Glomerular endothelial cell (primary cell): Measurements from ENCODE around the gene KBTBD8. TPM values are rescaled to one million over a fixed set of nuclear protein-coding genes. Genes with fewer than 3 reads are reported as not detected.

Source experiments
- DNase-seq: peaks from one replicate; pipeline ENCODE4 v3.0.0-alpha.2; 2011; ENCODE audit warnings: low read depth, low spot score; ENCODE audit errors: extremely low read depth
- total RNA-seq: library from RNA; depleted of rRNA; stranded (reverse); fragments of >200 nt; gene quantifications from 2 replicates; pipeline ENCODE4 v1.2.3, GENCODE V29; 2015

The KBTBD8 gene
- total RNA-seq, 1 donor from 2014 or later: 1.1 TPM

DNA sequence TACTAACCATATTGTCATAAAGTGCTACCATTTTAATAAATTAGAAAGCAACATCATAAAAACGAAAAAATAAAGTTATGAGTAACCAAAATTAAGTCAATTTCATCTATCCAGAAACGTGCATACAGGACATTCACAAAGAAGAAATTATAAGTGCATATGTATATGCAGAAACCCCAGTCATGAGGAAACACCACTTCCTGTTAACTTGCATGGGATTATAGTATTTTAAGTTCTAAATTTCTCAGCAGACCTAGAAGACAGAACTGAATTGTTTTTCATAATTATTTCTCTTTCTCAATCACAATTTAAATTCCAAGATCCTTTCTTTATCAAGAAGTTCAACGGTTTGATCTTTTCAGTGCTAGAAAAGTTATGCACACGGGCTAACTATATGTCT, 1.4 kb upstream of the KBTBD8 start:
- no peak for DNase-seq

DNA sequence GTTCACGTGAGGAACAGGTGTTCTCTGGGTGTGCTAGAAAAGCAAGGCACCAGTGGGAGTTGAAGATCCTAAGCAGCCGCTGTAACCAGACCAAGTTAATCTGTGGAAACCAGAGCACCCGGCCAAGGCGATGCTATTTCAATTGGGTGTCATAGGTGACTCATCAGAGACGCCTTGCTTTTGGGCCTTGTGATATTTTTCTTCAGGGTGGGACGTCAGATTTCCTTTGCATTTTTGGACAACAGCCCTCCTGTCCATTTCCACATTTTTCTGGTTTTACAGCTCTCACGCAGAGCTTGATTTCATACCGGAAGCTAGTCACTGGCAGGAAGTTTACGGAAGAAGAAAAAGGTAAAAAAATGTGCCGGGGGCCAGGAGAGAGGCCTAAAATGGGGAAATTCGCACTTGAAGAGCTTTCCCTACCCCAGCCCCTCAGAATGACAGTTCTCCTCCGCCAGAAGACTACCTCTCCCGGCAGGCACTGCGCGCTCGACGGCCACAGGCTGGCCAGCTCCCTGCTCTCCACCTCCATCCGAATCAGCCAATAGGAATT, 471 bp upstream of the KBTBD8 start:
- DNase-seq: no peak

- no peak for DNase-seq
These were observed 763 bp downstream of the KBTBD8 start for GRCh38 chr3:66998904-66999235.

DNA sequence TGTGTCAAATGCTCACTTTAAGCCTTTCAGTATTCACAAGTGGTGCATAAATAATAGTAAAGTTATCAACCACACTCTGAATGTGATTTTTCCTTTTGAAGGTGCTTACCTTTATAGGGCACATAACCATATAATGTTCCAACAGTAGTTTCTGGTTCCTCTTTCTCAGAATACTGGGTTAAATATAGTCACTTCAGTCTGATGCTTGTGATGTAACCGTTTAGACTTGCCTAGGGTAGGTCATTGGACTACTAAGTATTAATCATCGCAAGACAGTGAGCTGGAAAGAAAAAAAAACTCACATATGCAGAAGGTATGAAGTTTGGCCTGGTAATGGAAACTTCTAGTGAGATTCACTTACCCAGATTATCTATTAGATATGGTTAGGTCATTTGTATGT, 1.9 kb downstream of the KBTBD8 start:
- no peak for DNase-seq

GRCh38 chr3:67001086-67001861, 3.2 kb downstream of the KBTBD8 start:
- no peak for DNase-seq

DNA sequence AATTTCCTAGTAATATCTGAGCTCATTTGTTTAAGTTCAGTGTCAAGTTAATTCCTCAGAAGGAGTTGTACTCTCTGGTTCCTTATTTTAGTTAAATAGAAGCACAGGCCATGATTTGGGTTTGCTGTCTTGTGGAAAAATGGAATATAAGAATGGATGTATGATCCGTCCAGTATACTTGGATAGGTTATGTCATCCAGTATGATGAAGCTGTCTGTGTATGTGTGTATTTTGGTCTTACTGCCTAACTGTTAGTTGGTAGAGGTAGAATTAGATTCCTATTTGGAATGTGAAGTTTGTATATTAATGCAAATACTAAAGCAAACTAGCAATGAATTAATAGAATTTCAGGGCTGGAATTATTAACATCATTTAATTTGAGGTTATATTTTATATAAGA, 7.9 kb downstream of the KBTBD8 start:
- DNase-seq: no peak

DNA sequence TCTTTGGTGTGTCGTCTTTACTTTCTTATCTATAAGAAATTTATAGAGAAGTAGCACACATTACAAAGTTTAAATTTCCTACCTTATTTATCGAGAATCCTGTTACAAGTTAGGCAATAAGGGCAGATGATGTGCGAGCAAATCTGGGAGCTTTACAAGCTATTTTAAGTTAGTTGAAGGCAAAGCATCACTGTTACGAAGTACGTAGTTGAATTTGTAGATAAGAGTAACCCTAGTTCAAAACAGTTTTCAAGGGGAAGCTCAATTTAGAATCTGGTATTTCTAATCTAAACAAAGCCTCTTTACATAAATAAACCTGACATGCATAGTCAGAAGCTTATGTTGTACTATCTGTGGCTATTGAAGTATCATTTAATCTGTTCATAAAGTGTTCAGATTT, 8.4 kb downstream of the KBTBD8 start:
- DNase-seq: no peak

GRCh38 chr3:67008388-67008787, 10.3 kb downstream of the KBTBD8 start:
- no peak for DNase-seq

DNA sequence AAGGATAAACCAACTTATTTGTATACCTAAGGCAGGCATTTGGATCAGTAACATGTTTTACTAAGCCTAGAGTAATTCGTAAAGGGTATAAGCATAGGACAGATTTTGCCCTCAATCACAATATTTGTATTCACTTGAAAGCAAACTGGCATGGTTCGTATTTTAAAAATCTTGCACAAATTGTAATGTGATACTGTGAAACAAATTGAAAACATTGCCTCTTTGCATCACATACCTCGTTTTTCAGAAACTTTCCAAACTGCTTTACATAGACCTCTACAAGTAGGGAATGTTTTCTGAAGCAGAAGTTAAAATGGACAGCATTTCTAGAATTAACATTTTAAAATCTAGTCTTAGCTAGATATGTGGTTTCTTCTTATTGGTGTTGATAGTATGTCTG, 11.6 kb downstream of the KBTBD8 start:
- no peak for DNase-seq

DNA sequence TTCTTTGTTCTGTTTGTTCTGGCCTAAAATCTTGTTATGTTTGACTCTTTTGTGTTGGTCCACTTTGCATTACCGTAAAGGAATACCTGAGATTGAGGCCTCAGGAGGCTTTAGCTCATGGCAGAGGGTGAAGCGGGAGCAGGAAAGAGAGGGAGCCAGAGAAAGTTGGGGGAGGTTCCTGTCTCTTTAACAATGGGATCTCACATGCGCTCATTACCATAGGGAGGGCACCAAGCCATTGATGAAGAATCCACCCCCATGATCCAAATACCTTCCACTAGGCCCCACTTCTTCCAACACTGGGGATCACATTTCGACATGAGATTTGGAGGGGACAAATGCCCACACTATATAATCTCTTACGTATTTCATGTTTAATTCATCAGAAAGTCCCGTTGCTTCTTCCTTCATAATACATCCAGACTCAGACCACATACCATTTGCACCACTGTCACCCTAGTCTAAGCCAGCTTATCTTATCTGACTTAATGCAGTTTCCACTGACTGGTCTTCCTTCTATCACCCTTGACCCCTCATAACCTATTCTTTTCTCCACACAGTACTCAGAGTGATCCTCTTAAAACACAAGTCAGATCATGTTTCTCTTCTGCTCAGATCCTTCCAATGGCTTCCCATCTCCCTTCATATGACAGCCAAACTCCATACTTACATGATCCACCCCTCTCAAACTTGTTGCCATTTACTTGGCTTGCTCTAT, 13.5 kb downstream of the KBTBD8 start:
- no peak for DNase-seq

GRCh38 chr3:67012564-67012963, 14.5 kb downstream of the KBTBD8 start:
- no peak for DNase-seq

DNA sequence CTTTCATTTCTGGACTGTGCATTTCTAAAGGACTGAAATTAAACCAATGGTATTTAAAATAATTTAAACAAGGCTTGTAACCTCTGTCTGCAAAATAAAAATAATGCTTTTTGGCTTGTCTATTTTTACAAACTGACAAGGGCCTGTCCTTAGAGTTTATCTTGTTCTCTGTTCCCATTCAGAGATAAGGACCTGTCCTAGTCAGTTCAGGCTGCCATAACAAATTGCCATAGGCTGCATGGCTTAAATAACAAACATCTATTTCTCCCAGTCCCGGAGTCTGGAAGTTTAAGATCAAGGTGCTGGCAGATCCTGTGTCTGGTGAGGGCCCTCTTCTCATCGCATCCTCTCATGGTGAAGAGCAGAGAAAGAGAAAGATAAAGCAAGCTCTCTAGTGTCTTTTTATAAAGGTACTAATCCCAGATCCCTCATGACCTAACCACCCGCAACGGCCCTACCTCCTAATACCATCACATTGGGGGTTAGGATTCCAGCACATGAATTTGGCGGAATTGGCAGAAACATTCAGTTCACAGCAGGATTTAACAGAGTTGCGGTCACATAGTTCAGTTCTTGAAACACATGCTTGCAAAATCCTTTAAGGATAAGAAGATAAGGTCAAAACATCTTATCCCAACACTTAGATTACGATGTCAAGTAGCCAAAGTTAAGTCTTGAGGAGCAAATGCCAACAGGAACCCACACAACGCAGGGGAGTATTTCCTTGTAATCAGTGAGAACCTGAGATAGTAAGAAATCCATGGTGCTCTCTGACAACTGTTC, 17.8 kb downstream of the KBTBD8 start:
- no peak for DNase-seq

DNA sequence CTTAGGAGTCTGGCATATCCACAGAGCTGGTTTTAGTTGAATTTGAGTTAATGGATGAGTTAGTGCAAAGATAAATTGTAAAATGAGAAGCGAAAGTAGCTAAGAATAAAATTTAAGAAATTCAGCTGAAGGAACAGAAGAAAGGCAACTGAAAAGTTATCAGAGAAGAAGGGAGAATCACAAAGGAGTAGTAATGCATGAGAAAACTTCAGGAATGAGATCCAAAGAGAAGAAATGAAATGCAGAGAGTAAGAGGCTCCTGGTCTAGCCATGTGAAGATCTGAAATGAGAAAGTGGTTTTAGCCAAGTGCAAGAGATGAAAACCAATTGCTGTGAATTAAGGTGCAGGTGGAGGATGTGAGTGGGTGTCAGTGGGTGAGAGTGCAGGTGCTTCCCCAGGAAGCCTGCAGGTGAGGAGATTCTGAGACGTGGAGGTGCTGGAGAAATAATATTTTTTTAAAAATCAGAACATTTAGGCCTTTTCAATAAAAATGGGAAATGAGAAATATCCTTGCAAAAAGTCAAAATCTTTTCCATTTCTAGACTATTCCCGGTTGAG, 18.5 kb downstream of the KBTBD8 start:
- no peak for DNase-seq

- no peak for DNase-seq
These were observed 19.1 kb downstream of the KBTBD8 start for GRCh38 chr3:67017211-67017610.

GRCh38 chr3:67018105-67018788, 20.1 kb downstream of the KBTBD8 start:
- DNase-seq: no peak

GRCh38 chr3:67018789-67019526, 20.9 kb downstream of the KBTBD8 start:
- no peak for DNase-seq

GRCh38 chr3:67028001-67028784, 30.1 kb downstream of the KBTBD8 start:
- DNase-seq: no peak

- no peak for DNase-seq
These were observed 33.0 kb downstream of the KBTBD8 start for GRCh38 chr3:67030785-67031740.
